ENCODE measurements around the gene DNAJC24.

The DNAJC24 gene

DNA sequence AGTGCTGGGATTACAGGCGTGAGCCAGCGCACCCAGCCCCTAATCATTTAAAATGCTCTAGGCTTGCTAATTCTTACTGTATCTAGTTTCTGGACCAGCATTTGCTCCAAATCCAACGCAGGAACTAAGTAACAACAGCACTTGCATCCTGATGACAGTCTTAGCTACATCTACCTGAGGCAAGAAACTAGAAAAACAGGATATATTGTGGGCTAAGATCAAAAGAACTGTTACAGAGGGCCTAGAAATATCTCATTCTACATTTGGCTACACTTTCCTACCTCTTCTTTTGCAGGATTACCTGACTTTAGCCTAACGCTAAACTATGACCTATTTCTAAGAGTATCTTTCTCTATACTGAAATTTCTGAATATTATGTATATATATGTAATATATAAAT, 7.9 kb upstream of the DNAJC24 start (continued):
- TF ChIP-seq KLF8 (tag by site-specific recombination; IDR thresholded peaks at IDR 0.05), result no peak
- no peak for TF ChIP-seq ZBTB20 (tag by site-specific recombination; IDR thresholded peaks at IDR 0.05)
- no peak for TF ChIP-seq PRDM1 (tag by site-specific recombination; IDR thresholded peaks at IDR 0.05)
- TF ChIP-seq, protein P1, sequence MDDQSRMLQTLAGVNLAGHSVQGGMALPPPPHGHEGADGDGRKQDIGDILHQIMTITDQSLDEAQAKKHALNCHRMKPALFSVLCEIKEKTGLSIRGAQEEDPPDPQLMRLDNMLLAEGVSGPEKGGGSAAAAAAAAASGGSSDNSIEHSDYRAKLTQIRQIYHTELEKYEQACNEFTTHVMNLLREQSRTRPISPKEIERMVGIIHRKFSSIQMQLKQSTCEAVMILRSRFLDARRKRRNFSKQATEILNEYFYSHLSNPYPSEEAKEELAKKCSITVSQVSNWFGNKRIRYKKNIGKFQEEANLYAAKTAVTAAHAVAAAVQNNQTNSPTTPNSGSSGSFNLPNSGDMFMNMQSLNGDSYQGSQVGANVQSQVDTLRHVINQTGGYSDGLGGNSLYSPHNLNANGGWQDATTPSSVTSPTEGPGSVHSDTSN (CRISPR knock-in tag; IDR thresholded peaks at IDR 0.05), result no peak

DNA sequence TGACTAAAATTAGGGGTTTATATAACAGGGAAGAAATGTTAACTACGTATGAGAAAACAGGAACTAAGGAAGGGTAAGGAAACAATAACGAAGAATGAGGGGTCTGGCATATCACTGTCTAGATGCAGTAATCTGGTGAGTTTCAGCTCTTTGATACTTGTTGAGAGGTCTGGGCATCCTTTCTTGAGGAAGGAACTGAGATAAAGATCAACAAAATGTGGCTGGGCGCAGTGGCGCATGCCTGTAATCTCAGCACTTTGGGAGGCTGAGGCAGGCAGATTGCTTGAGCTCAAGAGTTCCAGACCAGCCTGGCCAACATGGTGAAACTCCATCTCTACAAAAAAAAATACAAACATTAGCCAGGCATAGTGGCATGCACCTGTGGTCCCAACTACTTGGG, 2.9 kb upstream of the DNAJC24 start:
- TF ChIP-seq ZNF341 (tag by site-specific recombination; IDR thresholded peaks at IDR 0.05; ENCODE audit: low read depth) (no peak), ZXDB (tag by site-specific recombination; IDR thresholded peaks at IDR 0.05) (no peak), ZNF48 (tag by site-specific recombination; IDR thresholded peaks at IDR 0.05) (no peak), ZEB2 (tag by site-specific recombination; IDR thresholded peaks at IDR 0.05) (no peak), ZNF24 (tag by site-specific recombination; IDR thresholded peaks at IDR 0.05) (no peak), ZNF544 (tag by site-specific recombination; IDR thresholded peaks at IDR 0.05) (no peak), ZFP3 (tag by site-specific recombination; IDR thresholded peaks at IDR 0.05; ENCODE audit: low read depth) (no peak), ZNF530 (tag by site-specific recombination; IDR thresholded peaks at IDR 0.05; ENCODE audit: low read depth) (no peak), ZNF174 (tag by site-specific recombination; IDR thresholded peaks at IDR 0.05) (no peak)
- TF ChIP-seq, protein P2, sequence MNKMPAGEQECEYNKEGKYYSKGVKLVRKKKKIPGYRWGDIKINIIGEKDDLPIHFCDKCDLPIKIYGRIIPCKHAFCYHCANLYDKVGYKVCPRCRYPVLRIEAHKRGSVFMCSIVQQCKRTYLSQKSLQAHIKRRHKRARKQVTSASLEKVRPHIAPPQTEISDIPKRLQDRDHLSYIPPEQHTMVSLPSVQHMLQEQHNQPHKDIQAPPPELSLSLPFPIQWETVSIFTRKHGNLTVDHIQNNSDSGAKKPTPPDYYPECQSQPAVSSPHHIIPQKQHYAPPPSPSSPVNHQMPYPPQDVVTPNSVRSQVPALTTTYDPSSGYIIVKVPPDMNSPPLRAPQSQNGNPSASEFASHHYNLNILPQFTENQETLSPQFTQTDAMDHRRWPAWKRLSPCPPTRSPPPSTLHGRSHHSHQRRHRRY (tag by site-specific recombination; IDR thresholded peaks at IDR 0.05), result no peak
- TF ChIP-seq, protein P3, sequence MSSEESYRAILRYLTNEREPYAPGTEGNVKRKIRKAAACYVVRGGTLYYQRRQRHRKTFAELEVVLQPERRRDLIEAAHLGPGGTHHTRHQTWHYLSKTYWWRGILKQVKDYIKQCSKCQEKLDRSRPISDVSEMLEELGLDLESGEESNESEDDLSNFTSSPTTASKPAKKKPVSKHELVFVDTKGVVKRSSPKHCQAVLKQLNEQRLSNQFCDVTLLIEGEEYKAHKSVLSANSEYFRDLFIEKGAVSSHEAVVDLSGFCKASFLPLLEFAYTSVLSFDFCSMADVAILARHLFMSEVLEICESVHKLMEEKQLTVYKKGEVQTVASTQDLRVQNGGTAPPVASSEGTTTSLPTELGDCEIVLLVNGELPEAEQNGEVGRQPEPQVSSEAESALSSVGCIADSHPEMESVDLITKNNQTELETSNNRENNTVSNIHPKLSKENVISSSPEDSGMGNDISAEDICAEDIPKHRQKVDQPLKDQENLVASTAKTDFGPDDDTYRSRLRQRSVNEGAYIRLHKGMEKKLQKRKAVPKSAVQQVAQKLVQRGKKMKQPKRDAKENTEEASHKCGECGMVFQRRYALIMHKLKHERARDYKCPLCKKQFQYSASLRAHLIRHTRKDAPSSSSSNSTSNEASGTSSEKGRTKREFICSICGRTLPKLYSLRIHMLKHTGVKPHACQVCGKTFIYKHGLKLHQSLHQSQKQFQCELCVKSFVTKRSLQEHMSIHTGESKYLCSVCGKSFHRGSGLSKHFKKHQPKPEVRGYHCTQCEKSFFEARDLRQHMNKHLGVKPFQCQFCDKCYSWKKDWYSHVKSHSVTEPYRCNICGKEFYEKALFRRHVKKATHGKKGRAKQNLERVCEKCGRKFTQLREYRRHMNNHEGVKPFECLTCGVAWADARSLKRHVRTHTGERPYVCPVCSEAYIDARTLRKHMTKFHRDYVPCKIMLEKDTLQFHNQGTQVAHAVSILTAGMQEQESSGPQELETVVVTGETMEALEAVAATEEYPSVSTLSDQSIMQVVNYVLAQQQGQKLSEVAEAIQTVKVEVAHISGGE (tag by site-specific recombination; conservative IDR thresholded peaks at IDR 0.05; ENCODE audit: low read depth), result no peak
- TF ChIP-seq, protein P4, sequence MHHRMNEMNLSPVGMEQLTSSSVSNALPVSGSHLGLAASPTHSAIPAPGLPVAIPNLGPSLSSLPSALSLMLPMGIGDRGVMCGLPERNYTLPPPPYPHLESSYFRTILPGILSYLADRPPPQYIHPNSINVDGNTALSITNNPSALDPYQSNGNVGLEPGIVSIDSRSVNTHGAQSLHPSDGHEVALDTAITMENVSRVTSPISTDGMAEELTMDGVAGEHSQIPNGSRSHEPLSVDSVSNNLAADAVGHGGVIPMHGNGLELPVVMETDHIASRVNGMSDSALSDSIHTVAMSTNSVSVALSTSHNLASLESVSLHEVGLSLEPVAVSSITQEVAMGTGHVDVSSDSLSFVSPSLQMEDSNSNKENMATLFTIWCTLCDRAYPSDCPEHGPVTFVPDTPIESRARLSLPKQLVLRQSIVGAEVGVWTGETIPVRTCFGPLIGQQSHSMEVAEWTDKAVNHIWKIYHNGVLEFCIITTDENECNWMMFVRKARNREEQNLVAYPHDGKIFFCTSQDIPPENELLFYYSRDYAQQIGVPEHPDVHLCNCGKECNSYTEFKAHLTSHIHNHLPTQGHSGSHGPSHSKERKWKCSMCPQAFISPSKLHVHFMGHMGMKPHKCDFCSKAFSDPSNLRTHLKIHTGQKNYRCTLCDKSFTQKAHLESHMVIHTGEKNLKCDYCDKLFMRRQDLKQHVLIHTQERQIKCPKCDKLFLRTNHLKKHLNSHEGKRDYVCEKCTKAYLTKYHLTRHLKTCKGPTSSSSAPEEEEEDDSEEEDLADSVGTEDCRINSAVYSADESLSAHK (tag by site-specific recombination; IDR thresholded peaks at IDR 0.05), result no peak
- TF ChIP-seq, protein P5, sequence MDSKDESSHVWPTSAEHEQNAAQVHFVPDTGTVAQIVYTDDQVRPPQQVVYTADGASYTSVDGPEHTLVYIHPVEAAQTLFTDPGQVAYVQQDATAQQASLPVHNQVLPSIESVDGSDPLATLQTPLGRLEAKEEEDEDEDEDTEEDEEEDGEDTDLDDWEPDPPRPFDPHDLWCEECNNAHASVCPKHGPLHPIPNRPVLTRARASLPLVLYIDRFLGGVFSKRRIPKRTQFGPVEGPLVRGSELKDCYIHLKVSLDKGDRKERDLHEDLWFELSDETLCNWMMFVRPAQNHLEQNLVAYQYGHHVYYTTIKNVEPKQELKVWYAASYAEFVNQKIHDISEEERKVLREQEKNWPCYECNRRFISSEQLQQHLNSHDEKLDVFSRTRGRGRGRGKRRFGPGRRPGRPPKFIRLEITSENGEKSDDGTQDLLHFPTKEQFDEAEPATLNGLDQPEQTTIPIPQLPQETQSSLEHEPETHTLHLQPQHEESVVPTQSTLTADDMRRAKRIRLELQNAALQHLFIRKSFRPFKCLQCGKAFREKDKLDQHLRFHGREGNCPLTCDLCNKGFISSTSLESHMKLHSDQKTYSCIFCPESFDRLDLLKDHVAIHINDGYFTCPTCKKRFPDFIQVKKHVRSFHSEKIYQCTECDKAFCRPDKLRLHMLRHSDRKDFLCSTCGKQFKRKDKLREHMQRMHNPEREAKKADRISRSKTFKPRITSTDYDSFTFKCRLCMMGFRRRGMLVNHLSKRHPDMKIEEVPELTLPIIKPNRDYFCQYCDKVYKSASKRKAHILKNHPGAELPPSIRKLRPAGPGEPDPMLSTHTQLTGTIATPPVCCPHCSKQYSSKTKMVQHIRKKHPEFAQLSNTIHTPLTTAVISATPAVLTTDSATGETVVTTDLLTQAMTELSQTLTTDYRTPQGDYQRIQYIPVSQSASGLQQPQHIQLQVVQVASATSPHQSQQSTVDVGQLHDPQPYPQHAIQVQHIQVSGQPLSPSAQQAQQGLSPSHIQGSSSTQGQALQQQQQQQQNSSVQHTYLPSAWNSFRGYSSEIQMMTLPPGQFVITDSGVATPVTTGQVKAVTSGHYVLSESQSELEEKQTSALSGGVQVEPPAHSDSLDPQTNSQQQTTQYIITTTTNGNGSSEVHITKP (tag by site-specific recombination; IDR thresholded peaks at IDR 0.05), result no peak
- ChIA-PET CTCF (interaction anchor here (0.7 to 1.2 kb wide), 2 partner anchors 26 to 686 kb away, joined by 3 to 4 read pairs; no protein-coding TSS in a partner anchor), POLR2A (no interaction called here)
- no peaks in the 10 kb centered on the region; the same call in 1 of the 2 replicates for H3K4me1 ChIP-seq (ENCODE audit: control insufficient read depth, insufficient read depth, low read length)
- no peak overlapping the region for H3K4me3 ChIP-seq (ENCODE audit: low read depth, low read length)
- no peak overlapping the region for H3K27ac ChIP-seq (ENCODE audit: extremely low read depth, low read depth, low read length)
- H3K9me3 ChIP-seq (ENCODE audit: control insufficient read depth, insufficient read depth, low read depth, low read length), result no peaks in the 10 kb centered on the region
- H3K36me3 ChIP-seq (ENCODE audit: control insufficient read depth in 2 of 2, insufficient read depth in 1 of 2, low read length in 2 of 2), result no peaks in the 10 kb centered on the region; a peak in 1 of 3 replicates
